Measurements from ENCODE around the gene ERICH6.

ERICH6 gene

DNA sequence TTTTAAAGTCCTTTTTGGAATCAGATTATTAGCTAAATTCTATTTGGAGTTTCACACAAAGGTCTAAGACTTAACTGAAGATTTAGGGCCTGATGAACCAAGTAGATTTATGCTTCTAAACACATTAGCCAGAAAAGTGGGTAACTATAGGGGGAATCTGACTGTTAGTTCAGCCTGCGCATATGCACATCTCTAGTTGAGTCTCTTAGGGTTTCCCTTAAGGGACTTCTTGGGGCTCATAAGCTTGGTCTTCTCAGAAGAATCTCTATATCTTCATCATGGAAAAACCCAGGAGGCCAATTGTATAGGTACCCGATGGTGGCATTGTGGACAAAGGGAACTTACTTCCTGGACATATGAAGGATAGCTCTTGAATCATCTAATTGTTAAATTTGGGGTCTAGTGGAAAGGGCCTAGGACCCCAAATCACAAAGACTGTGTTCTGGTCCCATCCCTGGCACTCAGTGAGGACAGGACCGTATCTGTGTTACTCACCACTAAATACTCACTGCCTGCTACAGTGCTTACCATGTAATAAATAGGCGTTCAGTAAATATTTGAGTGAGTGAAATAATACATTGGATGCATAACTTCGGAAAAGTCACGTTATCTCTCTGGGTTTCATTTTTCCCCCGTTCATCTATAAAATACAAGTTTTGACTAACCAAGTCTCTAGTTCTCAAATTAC, 83.6 kb downstream of the ERICH6 start:
- peaks cover 5 to 7% of the 10 kb centered on the region in 2 experiments for H3K36me3 ChIP-seq (ENCODE audit: control insufficient read depth in 1 of 2, insufficient read depth in 2 of 2, low read length in 2 of 2)
- no peak overlapping the region for H3K9ac ChIP-seq (ENCODE audit: low read length)
- H2AK5ac ChIP-seq (ENCODE audit: low read length): no peak overlapping the region
- no peak overlapping the region for H2AFZ ChIP-seq (ENCODE audit: insufficient read depth, low read length, poor library complexity)
- H3K27ac ChIP-seq (ENCODE audit: low read depth, low read length): no peak overlapping the region
- H3K27me3 ChIP-seq (ENCODE audit: insufficient read depth, low read length): no peaks in the 10 kb centered on the region
- H3K4me2 ChIP-seq (ENCODE audit: low read length): no peak overlapping the region
- no CpG with 5 or more reads among the region's 7 CpGs for WGBS (ENCODE audit: extremely low coverage, insufficient coverage, insufficient read length)
- H3K9me3 ChIP-seq (ENCODE audit: insufficient read depth, low read depth, low read length): no peaks in the 10 kb centered on the region
- H3K4me1 ChIP-seq (ENCODE audit: control insufficient read depth in 1 of 2, insufficient read depth in 2 of 2, low read length in 2 of 2): no peaks in the 10 kb centered on the region
- H3K4me3 ChIP-seq (ENCODE audit: low read depth, low read length): no peak overlapping the region
- H3K14ac ChIP-seq (ENCODE audit: low read length): no peak overlapping the region
- no peak overlapping the region for H2BK5ac ChIP-seq (ENCODE audit: low read depth, low read length, poor library complexity)
- H3K4ac ChIP-seq (ENCODE audit: low read depth, low read length): peak overlapping the region; percentile 21
- H3K79me2 ChIP-seq (ENCODE audit: control insufficient read depth, insufficient read depth, low read length, poor library complexity): no peaks in the 10 kb centered on the region
- no peak overlapping the region for H2BK120ac ChIP-seq (ENCODE audit: insufficient read depth, low read length, poor library complexity)
- H4K91ac ChIP-seq (ENCODE audit: low read depth, low read length): no peak overlapping the region
- H3K18ac ChIP-seq (ENCODE audit: low read length): no peak overlapping the region
- no peak overlapping the region for H4K8ac ChIP-seq (ENCODE audit: low read depth, low read length)
- no peak overlapping the region for H2BK12ac ChIP-seq (ENCODE audit: low read length)
- no peak overlapping the region for H3K23ac ChIP-seq (ENCODE audit: low read length)
- DNase-seq: no peak
- H3K79me1 ChIP-seq (ENCODE audit: low read length): no peaks in the 10 kb centered on the region
- H4K12ac ChIP-seq (ENCODE audit: low read depth, low read length): no peak overlapping the region

GRCh38 chr3:150613709-150614480, 89.8 kb downstream of the ERICH6 start:
- Histone ChIP-seq H3K27me3 (ENCODE audit: insufficient read depth, low read length) (no peaks in the 10 kb centered on the region), H4K91ac (ENCODE audit: low read depth, low read length) (no peak overlapping the region), H3K79me1 (ENCODE audit: low read length) (no peaks in the 10 kb centered on the region), H2AK5ac (ENCODE audit: low read length) (no peak overlapping the region), H3K4me1 (ENCODE audit: control insufficient read depth in 1 of 2, insufficient read depth in 2 of 2, low read length in 2 of 2) (no peaks in the 10 kb centered on the region), H2BK5ac (ENCODE audit: low read depth, low read length, poor library complexity) (no peak overlapping the region), H2BK120ac (ENCODE audit: insufficient read depth, low read length, poor library complexity) (no peak overlapping the region), H4K12ac (ENCODE audit: low read depth, low read length) (no peak overlapping the region), H3K9me3 (ENCODE audit: insufficient read depth, low read depth, low read length) (no peaks in the 10 kb centered on the region), H3K4ac (ENCODE audit: low read depth, low read length) (peak overlapping the region; percentile 55), H3K79me2 (ENCODE audit: control insufficient read depth, insufficient read depth, low read length, poor library complexity) (peaks cover 7% of the 10 kb centered on the region), H3K9ac (ENCODE audit: low read length) (no peak overlapping the region), H3K18ac (ENCODE audit: low read length) (no peak overlapping the region), H3K14ac (ENCODE audit: low read length) (no peak overlapping the region), H4K8ac (ENCODE audit: low read depth, low read length) (no peak overlapping the region), H3K36me3 (ENCODE audit: control insufficient read depth in 1 of 2, insufficient read depth in 2 of 2, low read length in 2 of 2) (peaks cover 10 to 11% of the 10 kb centered on the region in 2 experiments), H2AFZ (ENCODE audit: insufficient read depth, low read length, poor library complexity) (no peak overlapping the region), H2BK12ac (ENCODE audit: low read length) (no peak overlapping the region), H3K4me2 (ENCODE audit: low read length) (no peak overlapping the region), H3K4me3 (ENCODE audit: low read depth, low read length) (no peak overlapping the region), H3K27ac (ENCODE audit: low read depth, low read length) (no peak overlapping the region), H3K23ac (ENCODE audit: low read length) (no peak overlapping the region)
- DNase-seq: no peak
- WGBS (ENCODE audit: extremely low coverage, insufficient coverage, insufficient read length): no CpG with 5 or more reads among the region's 2 CpGs

- H2BK12ac ChIP-seq (ENCODE audit: low read length): no peak overlapping the region
- H3K4me1 ChIP-seq (ENCODE audit: control insufficient read depth in 1 of 2, insufficient read depth in 2 of 2, low read length in 2 of 2): no peaks in the 10 kb centered on the region
- no peak overlapping the region for H3K14ac ChIP-seq (ENCODE audit: low read length)
- H2BK5ac ChIP-seq (ENCODE audit: low read depth, low read length, poor library complexity): no peak overlapping the region
- peaks cover 6 to 10% of the 10 kb centered on the region in 2 experiments for H3K36me3 ChIP-seq (ENCODE audit: control insufficient read depth in 1 of 2, insufficient read depth in 2 of 2, low read length in 2 of 2)
- H3K23ac ChIP-seq (ENCODE audit: low read length): no peak overlapping the region
- peak overlapping the region; percentile 12 for H3K4ac ChIP-seq (ENCODE audit: low read depth, low read length)
- no peak overlapping the region for H2AFZ ChIP-seq (ENCODE audit: insufficient read depth, low read length, poor library complexity)
- H3K27me3 ChIP-seq (ENCODE audit: insufficient read depth, low read length): no peaks in the 10 kb centered on the region
- no peak overlapping the region for H3K27ac ChIP-seq (ENCODE audit: low read depth, low read length)
- no peak overlapping the region for H3K4me3 ChIP-seq (ENCODE audit: low read depth, low read length)
- no peak overlapping the region for H3K4me2 ChIP-seq (ENCODE audit: low read length)
- no peak overlapping the region for H3K18ac ChIP-seq (ENCODE audit: low read length)
- no peak for DNase-seq
- WGBS (ENCODE audit: extremely low coverage, insufficient coverage, insufficient read length): no CpG with 5 or more reads among the region's 2 CpGs
- no peak overlapping the region for H4K12ac ChIP-seq (ENCODE audit: low read depth, low read length)
- no peak overlapping the region for H2AK5ac ChIP-seq (ENCODE audit: low read length)
- H4K8ac ChIP-seq (ENCODE audit: low read depth, low read length): no peak overlapping the region
- H3K9me3 ChIP-seq (ENCODE audit: insufficient read depth, low read depth, low read length): no peaks in the 10 kb centered on the region
- no peak overlapping the region for H2BK120ac ChIP-seq (ENCODE audit: insufficient read depth, low read length, poor library complexity)
- H3K9ac ChIP-seq (ENCODE audit: low read length): no peak overlapping the region
- no peaks in the 10 kb centered on the region for H3K79me1 ChIP-seq (ENCODE audit: low read length)
- H4K91ac ChIP-seq (ENCODE audit: low read depth, low read length): no peak overlapping the region
- H3K79me2 ChIP-seq (ENCODE audit: control insufficient read depth, insufficient read depth, low read length, poor library complexity): peaks cover 7% of the 10 kb centered on the region
Measured at GRCh38 chr3:150613034-150613433, 90.7 kb downstream of the ERICH6 start.

DNA sequence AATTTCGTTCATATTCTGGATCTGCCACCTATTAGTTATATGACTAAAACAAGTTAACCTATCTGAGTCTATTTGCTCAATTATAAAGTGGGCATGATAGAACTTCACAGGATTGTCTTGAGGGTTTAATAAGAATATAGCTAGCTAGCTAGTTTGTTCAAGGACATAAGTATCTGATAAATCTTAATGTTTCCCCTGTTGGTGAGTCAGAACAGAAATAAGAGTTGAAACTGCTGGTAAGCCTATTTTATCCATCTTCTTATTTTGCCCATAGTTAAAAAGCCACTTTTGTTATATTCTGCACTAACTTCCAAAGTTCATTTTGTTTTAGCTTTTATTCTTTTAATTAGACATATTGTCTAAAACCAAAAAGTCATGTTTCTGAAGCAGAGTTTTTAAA, 91.2 kb downstream of the ERICH6 start:
- Histone ChIP-seq H4K91ac (ENCODE audit: low read depth, low read length) (no peak overlapping the region), H3K27me3 (ENCODE audit: insufficient read depth, low read length) (no peaks in the 10 kb centered on the region), H2BK120ac (ENCODE audit: insufficient read depth, low read length, poor library complexity) (no peak overlapping the region), H3K27ac (ENCODE audit: low read depth, low read length) (no peak overlapping the region), H4K8ac (ENCODE audit: low read depth, low read length) (no peak overlapping the region), H3K36me3 (ENCODE audit: control insufficient read depth in 1 of 2, insufficient read depth in 2 of 2, low read length in 2 of 2) (peaks cover 6 to 10% of the 10 kb centered on the region in 2 experiments), H2BK12ac (ENCODE audit: low read length) (no peak overlapping the region), H3K79me2 (ENCODE audit: control insufficient read depth, insufficient read depth, low read length, poor library complexity) (peaks cover 9% of the 10 kb centered on the region), H3K4me1 (ENCODE audit: control insufficient read depth in 1 of 2, insufficient read depth in 2 of 2, low read length in 2 of 2) (no peaks in the 10 kb centered on the region), H3K18ac (ENCODE audit: low read length) (no peak overlapping the region), H3K9me3 (ENCODE audit: insufficient read depth, low read depth, low read length) (no peaks in the 10 kb centered on the region), H4K12ac (ENCODE audit: low read depth, low read length) (no peak overlapping the region), H3K4ac (ENCODE audit: low read depth, low read length) (no peak overlapping the region), H3K79me1 (ENCODE audit: low read length) (no peaks in the 10 kb centered on the region), H3K23ac (ENCODE audit: low read length) (no peak overlapping the region), H2AFZ (ENCODE audit: insufficient read depth, low read length, poor library complexity) (no peak overlapping the region), H2BK5ac (ENCODE audit: low read depth, low read length, poor library complexity) (no peak overlapping the region), H3K4me3 (ENCODE audit: low read depth, low read length) (no peak overlapping the region), H3K9ac (ENCODE audit: low read length) (no peak overlapping the region), H2AK5ac (ENCODE audit: low read length) (no peak overlapping the region), H3K14ac (ENCODE audit: low read length) (no peak overlapping the region), H3K4me2 (ENCODE audit: low read length) (no peak overlapping the region)
- WGBS (ENCODE audit: extremely low coverage, insufficient coverage, insufficient read length): no CpG with 5 or more reads among the region's 1 CpG
- DNase-seq: no peak

Data from trophoblast cell (in vitro differentiated cells and primary cell).